DMS79 treated with DMSO at 0.1 percent for 48 hours (cell line): Measurements from ENCODE around the gene ZNF438.
"Not testable (repeated sequence)": the region's sequence is repeated elsewhere in the genome, so short reads cannot be mapped to it uniquely, and the experiment has no call there.

Source experiments
- DNase-seq: peaks from one replicate; lab custom pipeline; 2025; lab: John Stamatoyannopoulos, UW

The ZNF438 gene, protein sequence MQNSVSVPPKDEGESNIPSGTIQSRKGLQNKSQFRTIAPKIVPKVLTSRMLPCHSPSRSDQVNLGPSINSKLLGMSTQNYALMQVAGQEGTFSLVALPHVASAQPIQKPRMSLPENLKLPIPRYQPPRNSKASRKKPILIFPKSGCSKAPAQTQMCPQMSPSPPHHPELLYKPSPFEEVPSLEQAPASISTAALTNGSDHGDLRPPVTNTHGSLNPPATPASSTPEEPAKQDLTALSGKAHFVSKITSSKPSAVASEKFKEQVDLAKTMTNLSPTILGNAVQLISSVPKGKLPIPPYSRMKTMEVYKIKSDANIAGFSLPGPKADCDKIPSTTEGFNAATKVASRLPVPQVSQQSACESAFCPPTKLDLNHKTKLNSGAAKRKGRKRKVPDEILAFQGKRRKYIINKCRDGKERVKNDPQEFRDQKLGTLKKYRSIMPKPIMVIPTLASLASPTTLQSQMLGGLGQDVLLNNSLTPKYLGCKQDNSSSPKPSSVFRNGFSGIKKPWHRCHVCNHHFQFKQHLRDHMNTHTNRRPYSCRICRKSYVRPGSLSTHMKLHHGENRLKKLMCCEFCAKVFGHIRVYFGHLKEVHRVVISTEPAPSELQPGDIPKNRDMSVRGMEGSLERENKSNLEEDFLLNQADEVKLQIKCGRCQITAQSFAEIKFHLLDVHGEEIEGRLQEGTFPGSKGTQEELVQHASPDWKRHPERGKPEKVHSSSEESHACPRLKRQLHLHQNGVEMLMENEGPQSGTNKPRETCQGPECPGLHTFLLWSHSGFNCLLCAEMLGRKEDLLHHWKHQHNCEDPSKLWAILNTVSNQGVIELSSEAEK

DNA sequence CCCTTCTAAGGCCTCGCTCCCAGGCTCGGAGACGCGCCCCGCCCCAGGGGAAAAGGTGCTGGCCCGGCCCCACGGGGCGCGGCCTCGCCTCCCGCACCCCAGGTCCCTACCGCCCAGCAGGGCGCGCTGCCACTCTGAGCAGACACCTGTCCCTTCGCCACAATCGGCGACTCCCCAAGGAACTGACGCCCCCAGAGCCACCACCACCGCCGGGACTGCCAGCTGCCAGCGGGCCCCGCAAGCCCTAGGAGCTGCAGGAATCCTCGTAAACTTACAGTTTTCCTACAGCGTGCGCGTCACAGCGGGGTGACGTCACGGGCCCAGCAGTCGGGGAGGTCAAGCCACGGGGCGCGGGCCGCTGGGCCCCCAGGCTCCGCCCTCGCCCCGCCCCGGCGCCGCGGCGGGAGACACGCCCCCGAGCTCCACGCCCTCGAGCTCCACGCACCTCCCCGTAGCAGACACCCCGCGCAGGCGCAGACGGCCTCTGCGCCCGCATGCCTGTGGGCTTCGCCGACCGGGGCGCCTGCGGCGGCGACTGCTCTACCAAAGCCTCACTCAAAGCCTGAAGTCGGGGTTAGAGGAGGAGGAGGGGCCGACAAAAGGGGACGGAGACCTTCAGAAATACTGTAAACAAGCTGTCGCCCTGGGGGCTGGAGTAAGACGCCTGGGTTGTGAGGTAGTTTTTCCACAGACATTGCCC is at the start of gene ZNF438:
TSS of gene ZNF438 (minus strand) at position 308 of the 700 bp plus-strand sequence. CDS start 154,831 bp downstream, outside the sequence.
- DNase-seq: peak; percentile 56

DNA sequence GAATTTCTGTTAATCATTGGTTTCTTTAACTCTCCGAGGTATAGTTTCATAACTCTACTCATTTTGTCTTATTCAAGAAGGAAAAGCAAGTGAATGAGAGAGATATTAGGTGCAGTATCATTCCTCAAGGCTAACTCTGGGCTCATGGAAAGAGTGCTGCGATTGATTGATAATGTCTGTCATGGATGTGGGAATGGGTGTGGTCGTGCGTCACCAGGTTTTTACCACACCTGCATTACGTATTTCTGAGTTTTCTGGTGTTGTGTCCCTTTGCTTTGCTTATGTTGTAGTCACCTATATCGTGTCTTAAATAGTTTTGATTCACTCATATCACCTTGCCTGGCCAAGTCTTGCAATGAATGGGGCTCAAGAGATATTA is 44.9 kb upstream of the ZNF438 start:
- DNase-seq: no peak

DNA sequence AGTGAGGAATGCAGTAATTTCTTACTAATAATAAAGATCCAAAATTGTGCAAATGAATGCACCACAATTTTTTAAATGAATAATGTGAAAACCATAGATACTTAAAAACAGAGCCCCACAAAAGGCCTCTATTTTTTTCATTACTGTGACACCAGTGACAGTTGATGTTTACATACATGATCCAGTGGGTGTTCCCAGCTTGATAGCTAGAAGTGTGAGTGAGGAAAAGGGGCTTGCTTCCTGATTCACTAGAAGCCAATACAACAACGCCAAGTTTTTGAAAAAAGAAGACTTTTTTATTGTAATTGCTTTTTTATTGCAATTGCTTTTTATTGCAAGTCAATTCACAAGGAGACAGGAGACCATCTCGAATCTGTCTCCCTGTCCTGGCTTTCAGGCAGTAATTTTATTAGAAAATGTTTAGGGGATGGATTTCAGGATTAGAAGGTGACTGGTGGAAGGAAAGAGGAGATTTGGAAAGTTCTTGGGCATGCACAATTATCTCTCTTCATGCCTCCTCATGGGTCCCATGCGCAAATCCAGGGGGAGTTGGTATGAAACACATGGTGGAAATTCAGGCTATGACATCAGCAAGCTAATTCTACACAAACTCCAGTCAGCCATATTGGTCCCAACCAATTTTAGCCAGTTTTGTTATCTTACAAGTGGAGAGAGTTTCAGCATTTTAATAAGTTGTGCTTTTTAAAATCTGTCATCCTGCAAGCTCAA is 44.4 kb upstream of the ZNF438 start:
- DNase-seq: no peak

DNA sequence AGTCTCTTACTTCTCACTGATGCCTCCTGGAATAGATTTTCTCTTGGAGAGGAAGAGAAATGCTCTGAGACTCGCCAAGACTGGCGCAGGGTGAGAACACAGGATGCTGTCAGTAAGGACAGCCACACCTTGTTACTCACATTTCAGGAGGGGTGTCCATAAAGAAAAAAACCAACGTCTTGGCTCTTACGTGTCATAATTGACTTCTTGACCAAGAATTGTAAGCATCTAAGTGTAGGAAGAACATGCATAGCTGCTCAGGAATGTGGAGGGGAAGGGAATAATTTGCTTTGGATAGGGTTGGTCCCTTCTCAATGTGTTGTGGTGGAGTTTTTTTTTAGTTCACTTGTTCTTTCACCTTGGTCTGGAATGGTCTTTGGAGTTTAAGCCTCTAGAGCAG is 43.8 kb upstream of the ZNF438 start:
- no peak for DNase-seq

DNA sequence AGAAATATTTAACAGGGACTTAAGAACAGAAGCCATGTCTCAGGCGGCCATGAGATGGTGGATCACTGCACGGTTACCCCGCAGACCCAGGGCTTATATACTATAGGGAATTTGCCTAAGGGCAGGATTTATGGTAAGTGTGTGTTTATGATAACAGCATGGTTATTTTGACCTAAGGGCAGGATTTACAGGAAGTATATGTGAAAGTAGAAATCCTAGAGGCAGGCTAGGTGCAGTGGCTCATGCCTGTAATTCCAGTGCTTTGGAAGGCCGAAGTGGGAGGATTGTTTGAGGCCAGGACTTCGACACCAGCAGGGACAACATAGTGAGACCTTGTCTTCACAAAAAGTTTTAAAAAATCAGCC is 43.0 kb upstream of the ZNF438 start:
- no peak for DNase-seq

DNA sequence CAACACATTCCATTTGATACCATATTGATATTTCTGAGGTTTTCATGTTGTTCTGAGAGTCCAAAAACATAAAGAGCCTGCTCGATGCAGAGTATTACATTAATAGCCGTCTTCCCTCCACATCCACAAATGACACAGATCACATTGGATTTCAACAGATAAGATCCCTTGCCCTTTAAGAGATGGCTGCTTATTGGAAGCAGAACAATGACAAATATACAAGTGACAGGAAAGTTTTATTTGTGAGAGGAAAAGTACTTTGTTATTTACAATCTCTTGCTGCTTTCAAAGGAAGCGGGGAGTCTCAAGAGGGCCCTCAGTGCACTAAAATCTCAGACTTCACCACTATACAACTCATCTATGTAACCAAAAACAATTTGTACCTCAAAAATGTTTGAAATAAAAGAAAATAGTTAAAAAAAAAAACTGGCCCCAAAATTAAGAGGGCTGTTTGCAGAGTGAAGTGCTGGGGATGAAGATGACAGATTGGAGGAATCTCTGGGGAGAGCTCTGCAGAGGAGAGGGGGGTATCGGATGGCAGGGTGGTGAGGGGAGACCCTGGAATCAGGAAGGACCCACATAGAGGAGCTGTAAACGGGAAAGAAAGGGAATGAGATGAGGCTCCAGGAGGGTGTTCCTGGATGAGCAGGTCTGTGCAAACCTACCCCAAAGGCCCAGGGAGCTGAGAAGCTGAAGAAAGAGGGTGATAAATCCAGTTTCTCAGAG is 42.5 kb upstream of the ZNF438 start:
- no peak for DNase-seq

DNA sequence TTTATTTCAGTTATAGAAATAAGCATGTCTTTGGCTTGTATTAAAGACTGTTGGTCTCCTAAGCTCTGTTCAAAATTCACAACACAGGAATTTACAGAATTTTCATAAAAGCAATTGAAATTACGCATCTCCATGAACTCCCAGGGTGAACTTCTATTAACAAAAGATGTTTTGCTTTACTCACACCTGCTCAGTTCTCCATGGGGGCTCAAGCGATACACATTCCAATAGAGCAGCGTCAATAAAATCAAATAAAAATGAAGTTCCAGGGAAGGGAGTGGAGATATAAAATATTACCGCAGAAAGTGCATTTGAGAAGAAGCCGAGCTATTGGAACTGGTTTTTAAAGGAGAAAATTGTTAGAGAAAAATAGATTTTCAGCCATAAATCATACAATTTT is 41.5 kb upstream of the ZNF438 start:
- no peak for DNase-seq

DNA sequence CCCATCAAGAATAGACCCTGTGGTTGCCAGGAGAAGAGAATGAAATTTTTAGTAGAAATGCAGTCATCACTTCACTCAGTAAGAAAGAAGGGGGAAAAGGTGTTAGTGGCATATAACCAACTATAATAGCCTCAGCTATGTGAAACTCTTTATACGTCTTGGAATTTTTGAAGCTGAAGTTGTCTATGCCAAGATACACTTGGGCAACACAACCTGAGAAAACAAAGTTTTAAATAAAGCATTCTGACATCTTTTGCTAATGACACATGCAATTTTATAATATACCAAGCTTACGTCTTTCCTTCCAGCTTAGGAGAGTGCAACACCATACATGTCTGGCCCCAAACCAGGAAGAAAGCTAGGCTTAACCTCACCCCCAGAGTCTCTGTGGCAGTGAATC is 40.8 kb upstream of the ZNF438 start:
- no peak for DNase-seq

DNA sequence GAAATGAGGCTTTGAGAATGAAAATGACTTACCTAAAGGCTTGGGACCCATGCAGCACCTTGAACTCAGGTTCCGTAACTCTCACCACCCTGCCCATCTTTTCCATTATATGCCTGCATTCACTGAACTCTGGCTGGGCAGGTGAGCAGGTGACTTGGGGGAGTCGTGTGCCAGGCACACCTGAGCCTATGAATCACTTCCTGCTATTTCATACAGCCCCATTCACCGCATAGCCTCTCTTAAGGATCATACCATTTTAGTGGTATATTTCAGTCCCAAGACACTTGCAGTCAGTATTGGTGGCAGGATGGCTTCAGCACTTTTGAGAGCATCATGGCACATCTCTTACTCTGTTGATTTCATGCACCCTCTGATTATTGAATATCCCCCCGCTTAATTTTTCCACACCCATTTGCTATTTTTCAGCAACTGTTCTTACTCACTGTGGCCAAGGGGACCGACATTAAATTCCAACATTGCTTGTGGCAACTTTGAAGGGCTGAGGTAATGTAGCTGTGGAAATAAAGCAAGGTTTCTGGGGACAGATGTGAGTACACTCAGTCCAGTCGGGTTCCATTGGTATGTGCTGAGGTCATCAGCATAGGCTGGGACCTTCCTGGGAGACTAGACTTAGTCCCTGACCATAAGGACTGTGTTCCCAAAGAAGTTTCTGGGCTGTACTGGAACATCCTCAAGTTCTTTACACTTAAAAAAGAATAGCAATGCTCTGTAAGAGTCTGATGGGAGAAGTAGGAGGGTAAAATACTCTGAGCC is 39.8 kb upstream of the ZNF438 start:
- DNase-seq: no peak

DNA sequence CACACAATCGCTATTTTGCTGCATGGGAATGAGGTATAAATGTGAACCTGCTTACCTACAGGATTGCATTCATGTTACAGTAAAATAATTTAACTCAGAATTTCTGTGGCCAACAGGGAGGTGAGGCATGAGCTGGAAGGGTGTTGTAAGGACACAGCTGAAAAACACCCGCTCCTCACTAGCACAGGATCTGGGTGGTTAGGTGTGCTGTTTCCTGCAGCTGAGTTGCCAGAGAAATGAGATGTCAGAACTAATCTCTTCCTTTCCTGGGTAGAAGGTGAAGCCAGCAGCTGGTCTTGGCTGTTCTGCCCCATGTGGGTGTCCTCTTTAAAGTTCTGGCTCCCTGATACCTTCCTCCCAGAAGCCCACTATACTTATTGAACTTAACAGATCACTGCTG is 39.0 kb upstream of the ZNF438 start:
- DNase-seq: no peak

DNA sequence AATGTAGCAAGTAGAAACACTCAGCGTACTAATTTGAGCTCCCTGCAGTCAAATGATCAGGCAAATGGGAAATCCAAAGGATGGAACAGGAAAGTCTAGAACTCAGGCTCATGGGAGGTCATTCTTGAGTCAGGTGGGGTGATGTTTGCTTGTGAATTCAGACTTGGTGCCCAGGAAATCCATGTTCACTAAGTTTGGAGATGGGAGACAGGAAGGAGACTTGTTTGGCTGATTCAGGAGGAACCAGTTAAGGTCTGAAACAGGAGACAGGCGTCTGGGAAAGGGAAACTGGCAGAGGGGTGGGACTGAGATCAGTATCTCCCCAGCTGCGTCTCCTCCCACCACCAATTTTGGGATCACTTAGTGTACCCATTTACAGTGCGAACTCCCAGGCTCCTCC is 38.4 kb upstream of the ZNF438 start:
- DNase-seq: no peak

DNA sequence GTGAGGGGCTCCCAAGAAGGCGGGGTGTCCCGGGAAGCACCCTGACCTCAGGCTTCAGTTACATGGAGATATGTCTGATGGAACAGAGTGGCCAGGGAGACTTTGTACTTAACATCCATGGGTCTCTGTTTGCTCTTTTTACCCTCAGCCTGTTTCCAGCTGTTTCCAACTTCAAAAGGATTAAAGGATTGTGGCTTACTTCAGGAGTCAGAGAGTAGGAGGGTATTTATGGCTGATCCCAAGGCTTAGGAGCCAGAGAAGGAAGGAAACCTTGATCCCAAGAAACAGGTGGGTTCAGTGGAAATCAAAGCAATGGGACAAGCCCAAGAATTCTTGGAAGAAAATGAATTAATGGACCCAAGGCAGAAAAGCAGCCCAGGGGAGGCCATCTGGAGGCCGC is 37.7 kb upstream of the ZNF438 start:
- DNase-seq: no peak

DNA sequence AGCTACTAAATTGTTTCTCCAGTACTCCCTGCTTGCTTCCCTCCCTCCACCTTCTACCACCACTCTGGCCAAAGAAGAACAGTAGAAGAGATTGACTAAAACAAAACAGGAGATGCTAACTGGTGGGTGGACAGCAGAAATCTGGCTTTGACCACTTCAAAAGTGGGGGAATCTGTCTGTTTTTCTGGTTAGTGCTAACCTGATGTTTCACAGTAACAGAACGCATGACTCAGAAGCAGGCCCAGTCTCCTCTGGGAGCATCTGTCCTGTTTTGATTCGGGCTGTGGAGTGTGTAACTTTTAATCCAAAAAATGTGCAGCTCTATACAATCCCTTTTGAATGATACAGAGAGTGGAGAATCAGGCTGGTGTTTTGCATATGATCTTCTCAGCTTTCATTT is 32.7 kb upstream of the ZNF438 start:
- no peak for DNase-seq

DNA sequence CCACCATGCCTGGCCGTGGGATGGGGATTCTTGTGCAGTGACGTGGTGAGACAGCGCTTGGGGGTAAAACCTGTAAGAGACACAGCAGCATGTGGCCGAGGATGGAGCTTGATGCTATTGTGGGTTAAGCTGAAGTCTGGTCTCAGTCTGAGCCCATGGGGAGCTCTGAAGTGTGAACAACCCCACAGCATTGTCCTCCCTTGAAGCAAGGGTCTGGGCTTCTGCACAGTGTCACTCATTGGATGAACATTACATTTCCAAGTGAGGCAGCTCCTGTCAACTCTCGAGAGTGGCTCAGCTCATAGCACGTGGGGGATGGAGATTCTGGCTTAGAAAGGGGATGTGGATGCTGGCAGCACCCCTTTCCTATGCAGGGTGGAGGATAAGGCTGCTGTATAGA is 32.2 kb upstream of the ZNF438 start:
- no peak for DNase-seq

DNA sequence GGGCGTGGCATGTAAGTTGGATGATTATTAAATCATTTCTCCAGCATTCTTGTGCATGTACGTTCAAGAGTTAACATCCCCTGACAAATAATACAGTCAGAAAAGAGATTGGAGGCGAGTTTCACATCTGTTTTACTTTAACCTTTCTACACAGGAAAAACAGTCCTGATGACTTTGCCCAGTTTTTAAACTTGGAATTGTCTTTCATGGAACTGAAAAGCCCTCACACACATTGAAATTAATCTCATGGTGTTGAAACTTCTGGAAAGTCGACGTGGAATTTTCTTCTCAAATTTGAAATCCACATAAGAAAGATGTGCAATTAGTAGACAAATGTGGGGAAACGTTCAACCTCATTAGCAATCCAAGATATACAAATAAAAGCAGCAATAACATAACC is 31.2 kb upstream of the ZNF438 start:
- DNase-seq: no peak

DNA sequence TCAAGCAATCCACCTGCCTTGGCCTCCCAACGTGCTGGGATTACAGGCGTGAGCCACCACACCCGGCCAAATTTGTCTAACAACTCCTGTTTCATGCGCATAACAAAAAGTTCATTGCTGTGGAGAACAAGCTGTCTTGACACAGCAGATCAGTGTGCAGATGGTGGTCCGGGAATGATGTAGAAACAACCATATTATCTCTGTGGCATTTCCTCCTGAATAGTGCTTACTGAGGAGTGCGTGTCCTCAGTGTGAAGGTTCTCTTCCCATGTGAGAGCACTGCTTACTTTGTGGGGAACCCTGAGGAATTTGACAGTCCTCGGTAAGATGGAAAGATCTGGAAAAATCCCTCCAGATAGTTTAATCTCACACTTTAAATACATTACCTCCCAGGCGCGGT is 30.3 kb upstream of the ZNF438 start:
- DNase-seq: no peak

DNA sequence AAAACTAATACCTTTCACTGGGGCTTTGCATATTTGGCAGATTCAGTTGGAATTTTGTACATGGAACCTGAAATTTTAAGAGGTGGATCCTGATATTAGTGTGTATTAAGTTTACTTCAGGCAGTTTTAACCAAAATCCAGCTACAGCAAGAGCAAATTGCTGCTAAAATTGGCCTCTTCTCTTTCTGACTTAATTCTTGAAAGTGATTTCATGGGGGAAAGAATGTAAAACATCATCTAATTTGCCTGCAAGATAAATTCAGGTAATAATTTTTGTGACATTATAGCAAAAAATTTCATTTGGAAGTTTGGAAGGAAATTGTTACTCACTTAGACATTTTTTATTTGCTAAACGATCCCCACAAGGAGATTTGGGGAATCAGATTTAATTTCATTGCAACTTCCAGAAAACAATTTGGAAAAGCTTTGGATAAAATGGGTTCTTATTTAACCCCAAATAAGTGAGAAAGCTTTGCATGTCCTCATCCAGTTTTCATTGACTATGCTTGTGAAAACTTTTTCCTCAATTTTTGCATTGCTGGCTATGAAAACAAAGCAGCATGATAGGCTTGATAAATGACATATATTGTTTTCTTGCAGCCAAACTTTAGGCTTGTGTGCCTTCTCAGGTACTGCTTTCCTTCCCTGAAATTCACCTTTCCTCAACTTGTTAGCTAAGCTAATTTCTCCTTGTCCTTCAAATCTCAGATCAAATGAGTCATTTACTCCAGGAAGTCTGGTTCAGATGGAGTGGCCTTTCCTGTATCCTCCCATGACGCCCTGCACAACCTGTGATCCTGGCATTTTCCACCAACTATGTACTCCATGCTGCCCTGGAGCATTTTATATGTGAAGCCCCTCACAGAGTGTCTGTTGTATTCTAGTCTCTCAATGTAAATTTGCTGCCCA is 27.4 kb upstream of the ZNF438 start:
- no peak for DNase-seq

DNA sequence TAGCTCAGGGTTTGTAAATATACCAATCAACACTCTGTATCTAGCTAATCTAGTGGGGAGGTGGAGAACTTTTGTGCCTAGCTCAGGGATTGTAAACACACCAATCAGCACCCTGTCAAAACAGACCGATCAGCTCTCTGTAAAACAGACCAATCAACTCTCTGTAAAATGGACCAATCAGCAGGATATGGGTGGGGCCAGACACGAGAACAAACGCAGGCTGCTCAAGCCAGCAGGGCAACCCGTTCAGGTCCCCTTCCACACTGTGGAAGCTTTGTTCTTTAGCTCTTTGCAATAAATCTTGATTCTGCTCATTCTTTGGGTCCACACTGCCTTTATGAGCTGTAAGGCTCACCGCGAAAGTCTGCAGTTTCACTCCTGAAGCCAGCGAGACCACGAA is 25.0 kb upstream of the ZNF438 start:
- DNase-seq: not testable (repeated sequence)

DNA sequence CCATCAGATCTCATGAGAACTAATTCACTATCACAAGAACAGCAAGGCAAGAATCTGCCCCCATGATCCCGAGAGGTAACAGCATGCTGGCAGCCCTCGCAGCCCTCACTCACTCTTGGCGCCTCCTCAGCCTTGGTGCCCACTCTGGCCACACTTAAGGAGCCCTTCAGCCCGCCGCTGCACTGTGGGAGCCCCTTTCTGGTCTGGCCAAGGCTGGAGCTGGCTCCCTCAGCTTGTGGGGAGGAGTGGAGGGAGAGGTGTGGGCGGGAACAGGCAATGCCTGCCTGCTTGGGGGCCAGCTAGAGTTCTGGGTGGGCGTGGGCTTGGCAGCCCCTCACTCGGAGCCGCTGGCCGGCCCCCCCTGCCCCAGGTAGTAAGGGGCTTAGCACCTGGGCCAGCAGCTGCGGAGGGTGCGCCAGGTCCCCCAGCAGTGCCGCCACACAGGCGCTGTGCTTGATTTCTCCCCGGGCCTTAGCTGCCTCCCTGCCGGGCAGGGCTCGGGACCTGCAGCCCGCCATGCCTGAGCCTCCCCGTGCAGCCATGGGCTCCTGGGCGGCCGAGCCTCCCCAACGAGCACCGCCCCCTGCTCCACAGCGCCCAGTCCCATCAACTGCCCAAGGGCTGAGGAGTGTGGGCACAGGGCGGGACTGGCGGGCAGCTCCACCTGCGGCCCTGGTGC is 24.0 kb upstream of the ZNF438 start:
- DNase-seq: no peak
